H9 (cell line): Measurements from ENCODE around the gene ANO2. TPM values are rescaled to one million over a fixed set of nuclear protein-coding genes. Genes with fewer than 3 reads are reported as not detected.

Source experiments
- DNase-seq: peaks from one replicate; pipeline ENCODE4 v3.0.0-alpha.2; 2017
- H2AFZ ChIP-seq: one replicate; pipeline ENCODE4 v1.6.1; 2013; ENCODE audit warnings: mild to moderate bottlenecking, low read length, control low read depth, moderate library complexity
- H2AK5ac ChIP-seq: 2 replicates; pipeline ENCODE4 v1.6.1; 2013; ENCODE audit warnings: low read length, control low read depth, mixed read lengths; ENCODE audit not compliant: insufficient read length
- H2BK120ac ChIP-seq: one replicate; pipeline ENCODE4 v1.6.1; 2013; ENCODE audit warnings: low read depth, mild to moderate bottlenecking, low read length, control low read depth, inconsistent platforms; ENCODE audit not compliant: poor library complexity, severe bottlenecking
- H2BK12ac ChIP-seq: 2 replicates; pipeline ENCODE4 v1.6.1; 2013; ENCODE audit warnings: low read length, control low read depth, mixed read lengths, low read depth; ENCODE audit not compliant: insufficient read length
- H2BK15ac ChIP-seq: 2 replicates; pipeline ENCODE4 v1.6.1; 2013; ENCODE audit warnings: low read depth, low read length, control low read depth
- H2BK20ac ChIP-seq: one replicate; pipeline ENCODE4 v1.6.1; 2013; ENCODE audit warnings: low read depth, mild to moderate bottlenecking, low read length, control low read depth, inconsistent platforms; ENCODE audit not compliant: poor library complexity, severe bottlenecking
- H2BK5ac ChIP-seq: 2 replicates; pipeline ENCODE4 v1.6.1; 2013; ENCODE audit warnings: low read length, control low read depth, mixed read lengths; ENCODE audit not compliant: insufficient read length
- H3K14ac ChIP-seq: 2 replicates; pipeline ENCODE4 v1.6.1; 2013; ENCODE audit warnings: low read length, control low read depth; ENCODE audit not compliant: insufficient read depth
- H3K18ac ChIP-seq: 2 replicates; pipeline ENCODE4 v1.6.1; 2013; ENCODE audit warnings: low read depth, mild to moderate bottlenecking, mixed read lengths, low read length, control low read depth; ENCODE audit not compliant: insufficient read length
- H3K23ac ChIP-seq: 2 replicates; pipeline ENCODE4 v1.6.1; 2013; ENCODE audit warnings: low read length, control low read depth, mixed read lengths, low read depth; ENCODE audit not compliant: insufficient read length
- H3K23me2 ChIP-seq: 2 replicates; pipeline ENCODE4 v1.6.1; 2013; ENCODE audit warnings: low read depth, mild to moderate bottlenecking, mixed read lengths, low read length, control low read depth; ENCODE audit not compliant: insufficient read length, poor library complexity, severe bottlenecking
- H3K27ac ChIP-seq: 2 replicates; pipeline ENCODE4 v1.5.1; 2013; ENCODE audit warnings: low read length, control low read depth, mixed read lengths, low read depth; ENCODE audit not compliant: insufficient read length
- H3K27me3 ChIP-seq: 2 replicates; pipeline ENCODE4 v1.6.1; 2013; ENCODE audit warnings: low read length, control low read depth, inconsistent platforms; ENCODE audit not compliant: insufficient read depth
- H3K4ac ChIP-seq: 2 replicates; pipeline ENCODE4 v1.6.1; 2013; ENCODE audit warnings: low read depth, mild to moderate bottlenecking, control low read depth, inconsistent platforms, low read length, moderate library complexity
- H3K4me1 ChIP-seq: 2 replicates; pipeline ENCODE4 v1.6.1; 2013; ENCODE audit warnings: low read length, control low read depth, inconsistent platforms; ENCODE audit not compliant: insufficient read depth
- H3K4me2 ChIP-seq: 2 replicates; pipeline ENCODE4 v1.6.1; 2013; ENCODE audit warnings: low read length, control low read depth, mixed read lengths; ENCODE audit not compliant: insufficient read length, insufficient read depth
- H3K56ac ChIP-seq: 2 replicates; pipeline ENCODE4 v1.6.1; 2013; ENCODE audit warnings: low read depth, mild to moderate bottlenecking, mixed read lengths, low read length, control low read depth; ENCODE audit not compliant: insufficient read length
- H3K79me1 ChIP-seq: 2 replicates; pipeline ENCODE4 v1.6.1; 2013; ENCODE audit warnings: low read depth, mild to moderate bottlenecking, moderate library complexity, low read length, control low read depth, inconsistent platforms; ENCODE audit not compliant: insufficient read depth, poor library complexity, severe bottlenecking
- H3K79me2 ChIP-seq: 2 replicates; pipeline ENCODE4 v1.6.1; 2013; ENCODE audit warnings: low read length, control low read depth, inconsistent platforms; ENCODE audit not compliant: insufficient read depth
- H3K9ac ChIP-seq: 2 replicates; pipeline ENCODE4 v1.6.1; 2013; ENCODE audit warnings: low read length, control low read depth, mixed read lengths; ENCODE audit not compliant: insufficient read length; ENCODE audit errors: extremely low read depth
- H3K9me3 ChIP-seq: one replicate; pipeline ENCODE4 v1.6.1; 2013; ENCODE audit warnings: low read depth, low read length, inconsistent platforms; ENCODE audit not compliant: control insufficient read depth
- H3T11ph ChIP-seq: one replicate; pipeline ENCODE4 v1.6.1; 2013; ENCODE audit warnings: mild to moderate bottlenecking, low read length, control low read depth, inconsistent platforms
- H4K20me1 ChIP-seq: one replicate; pipeline ENCODE4 v1.6.1; 2013; ENCODE audit not compliant: control insufficient read depth, insufficient read length, insufficient read depth
- H4K5ac ChIP-seq: 2 replicates; pipeline ENCODE4 v1.6.1; 2013; ENCODE audit warnings: low read depth, mild to moderate bottlenecking, mixed read lengths, low read length, control low read depth; ENCODE audit not compliant: insufficient read length
- H4K8ac ChIP-seq: replicated peaks from 2 replicates; pipeline ENCODE4 v1.6.1; 2013; ENCODE audit warnings: low read length, control low read depth, mixed read lengths, low read depth; ENCODE audit not compliant: insufficient read length
- H4K91ac ChIP-seq: 2 replicates; pipeline ENCODE4 v1.6.1; 2013; ENCODE audit warnings: low read depth, mild to moderate bottlenecking, moderate library complexity, mixed read lengths, low read length, control low read depth; ENCODE audit not compliant: insufficient read length
- H3K27ac Mint-ChIP-seq, 3 experiments: 2 replicates in 2 of 3; 3 replicates in 1 of 3; pipeline ENCODE4 v1.8.0; 2020 to 2021; ENCODE audit warnings: mixed read lengths in 3 of 3, mild to moderate bottlenecking in 1 of 3, moderate library complexity in 1 of 3
- H3K27me3 Mint-ChIP-seq: 2 replicates; pipeline ENCODE4 v1.8.0; 2021; ENCODE audit warnings: low read depth, mild to moderate bottlenecking, moderate library complexity, mixed read lengths
- H3K36me3 Mint-ChIP-seq, 3 experiments: 2 replicates in 2 of 3; 3 replicates in 1 of 3; pipeline ENCODE4 v1.8.0; 2020 to 2021; ENCODE audit warnings: low read depth in 3 of 3, mixed read lengths in 3 of 3; ENCODE audit not compliant: insufficient read depth in 1 of 3
- H3K4me1 Mint-ChIP-seq, 2 experiments: 2 replicates each; pipeline ENCODE4 v1.8.0; 2020; ENCODE audit warnings: mixed read lengths in 2 of 2
- H3K4me3 Mint-ChIP-seq, 2 experiments: 2 replicates in 1 of 2; 3 replicates in 1 of 2; pipeline ENCODE4 v1.8.0; 2020 to 2021; ENCODE audit warnings: mild to moderate bottlenecking in 2 of 2, mixed read lengths in 2 of 2, moderate library complexity in 1 of 2
- H3K9me3 Mint-ChIP-seq, 2 experiments: 2 replicates in 1 of 2; 3 replicates in 1 of 2; pipeline ENCODE4 v1.8.0; 2020; ENCODE audit warnings: mild to moderate bottlenecking in 2 of 2, mixed read lengths in 2 of 2, moderate library complexity in 1 of 2
- CTCF ChIP-seq: fragments of 200-600 bp; sonication (generic); conservative IDR thresholded peaks from 3 replicates; pipeline ENCODE4 v1.8.0; 2021; ENCODE audit warnings: antibody characterized with exemption, mild to moderate bottlenecking
- WGBS: extraction: QIAGEN DNeasy Blood & Tissue Kit; methylation state at CpG from one replicate; pipeline ENCODE4 v1.1.7; 2013; ENCODE audit warnings: missing lambda C conversion rate, low lambda C conversion rate, mixed read lengths; ENCODE audit not compliant: insufficient read length; ENCODE audit errors: extremely low coverage; 5-methylcytosine and 5-hydroxymethylcytosine counted together
- total RNA-seq: library from RNA; stranded (reverse); gene quantifications from 2 replicates; pipeline ENCODE4 v1.2.1, GENCODE V29; 2021

The ANO2 gene
- total RNA-seq, 1 experiment from 2014 or later: 3.8 TPM

- no peak overlapping the region for H3K4ac ChIP-seq
- Mint-ChIP-seq H3K27me3 (peaks cover 3% of the 10 kb centered on the region; the same call in 1 of the 2 replicates), H3K27ac (no peak overlapping the region; a peak in 2 of 7 replicates), H3K9me3 (no peaks in the 10 kb centered on the region), H3K36me3 (no peaks in the 10 kb centered on the region), H3K4me1 (peaks cover 8 to 17% of the 10 kb centered on the region in 2 experiments), H3K4me3 (no peak overlapping the region)
- H4K91ac ChIP-seq: no peak overlapping the region
- H4K20me1 ChIP-seq: no peaks in the 10 kb centered on the region
- no peak overlapping the region for H2AFZ ChIP-seq
- H2BK12ac ChIP-seq: no peak overlapping the region
- no peaks in the 10 kb centered on the region for H3K9me3 ChIP-seq
- no peak overlapping the region for H3T11ph ChIP-seq
- no peaks in the 10 kb centered on the region for H3K27me3 ChIP-seq
- H2BK5ac ChIP-seq: no peak overlapping the region
- H2BK20ac ChIP-seq: no peak overlapping the region
- no peak for TF ChIP-seq CTCF
- no peak overlapping the region for H2AK5ac ChIP-seq
- WGBS: no CpG with 5 or more reads among the region's 5 CpGs
- no peak overlapping the region for H3K4me2 ChIP-seq
- DNase-seq: no peak
- no peak overlapping the region for H2BK120ac ChIP-seq
- H3K14ac ChIP-seq: no peak overlapping the region
- no peak overlapping the region for H4K8ac ChIP-seq
- H3K27ac ChIP-seq: no peak overlapping the region
- H4K5ac ChIP-seq: no peak overlapping the region
- H3K23me2 ChIP-seq: no peaks in the 10 kb centered on the region
- no peak overlapping the region for H3K56ac ChIP-seq
- no peak overlapping the region for H2BK15ac ChIP-seq
- no peak overlapping the region for H3K18ac ChIP-seq
- no peak overlapping the region for H3K9ac ChIP-seq
- no peaks in the 10 kb centered on the region for H3K79me1 ChIP-seq
- no peak overlapping the region for H3K23ac ChIP-seq
- H3K79me2 ChIP-seq: no peaks in the 10 kb centered on the region
- no peaks in the 10 kb centered on the region for H3K4me1 ChIP-seq
These were observed 424.2 kb downstream of the ANO2 start for GRCh38 chr12:5520831-5521230.
